ENCODE results near the gene NAA80. TPM values are rescaled to one million over a fixed set of nuclear protein-coding genes. Genes with fewer than 3 reads are reported as not detected.

Gene NAA80
- total RNA-seq, 1 experiment from 2014 or later = 25.2 TPM

GRCh38 chr3:50267280-50267913, 31.8 kb downstream of the NAA80 start:
- H3F3A ChIP-seq (ENCODE audit: insufficient read depth, low read depth) = peaks cover 46% of the 10 kb centered on the region
- TF ChIP-seq EZH2 (IDR thresholded peaks at IDR 0.05; ENCODE audit: low read depth) = no peak
- no peak for TF ChIP-seq CTCF (conservative IDR thresholded peaks at IDR 0.05)
- no peaks in the 10 kb centered on the region for H4K20me1 ChIP-seq (ENCODE audit: insufficient read depth)
- H2AFZ ChIP-seq = no peak overlapping the region
- H3K4me3 ChIP-seq = no peak overlapping the region
- BruUV-seq (replicated peaks) = no TSS peak
- H3K4me2 ChIP-seq = no peak overlapping the region
- no peak overlapping the region for H3K27ac ChIP-seq
- ChIA-PET CTCF (interaction anchor here (0.6 kb wide), 1 partner anchor 70 kb away, joined by 3 read pairs; no protein-coding TSS in a partner anchor), POLR2A (ENCODE audit: unreplicated experiment) (interaction anchor here (0.6 to 1.6 kb wide), 2 partner anchors 32 to 49 kb away, joined by 4 to 6 read pairs; partner anchors contain the start of gene GNAI2)
- H3K27me3 ChIP-seq (ENCODE audit: insufficient read depth, low read depth) = no peaks in the 10 kb centered on the region
- no peaks in the 10 kb centered on the region for H3K36me3 ChIP-seq (ENCODE audit: low read depth)
- no peaks in the 10 kb centered on the region for H3K9me3 ChIP-seq (ENCODE audit: insufficient read depth, low read depth)
- no peak for DNase-seq
- H3K4me1 ChIP-seq (replicated peaks; ENCODE audit: insufficient read depth) = peaks cover 76% of the 10 kb centered on the region
- H3K9me2 ChIP-seq (ENCODE audit: insufficient read depth) = no peaks in the 10 kb centered on the region
- peaks cover 15% of the 10 kb centered on the region for H3K79me2 ChIP-seq (ENCODE audit: low read depth)
- intact Hi-C loops (cut with micrococcal nuclease; ENCODE audit: unreplicated experiment) = loop anchor here (5.0 kb wide), 1 partner anchor 70 kb away; no protein-coding TSS in a partner anchor

DNA sequence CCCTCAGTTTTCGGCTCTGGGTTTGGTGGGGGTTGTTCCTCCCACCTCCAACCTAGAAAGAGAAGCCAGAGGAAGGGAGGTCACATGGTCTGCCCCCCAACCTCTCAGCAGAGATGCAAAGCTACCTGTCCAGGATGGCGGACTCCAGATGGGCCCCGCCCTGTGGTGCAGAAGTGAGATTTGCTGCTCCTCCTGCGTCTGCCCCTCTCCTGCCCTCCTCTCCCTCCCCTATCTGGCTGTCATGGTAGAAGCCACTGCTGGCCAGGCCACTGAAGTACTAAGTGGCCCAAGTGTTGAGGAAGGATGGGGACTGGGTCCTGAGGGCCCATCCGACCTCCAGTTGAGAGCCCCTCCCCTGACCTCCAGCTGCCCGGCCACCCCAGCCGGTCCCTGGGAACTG, 32.4 kb downstream of the NAA80 start:
- Histone ChIP-seq H3K27ac (peak overlapping the region; percentile 86; the same call in 1 of the 2 replicates), H2AFZ (no peak overlapping the region)
- POLR2A ChIA-PET (ENCODE audit: unreplicated experiment) = interaction anchor here (0.6 to 1.6 kb wide), 2 partner anchors 31 to 50 kb away, joined by 4 to 6 read pairs; partner anchors contain the start of gene GNAI2

DNA sequence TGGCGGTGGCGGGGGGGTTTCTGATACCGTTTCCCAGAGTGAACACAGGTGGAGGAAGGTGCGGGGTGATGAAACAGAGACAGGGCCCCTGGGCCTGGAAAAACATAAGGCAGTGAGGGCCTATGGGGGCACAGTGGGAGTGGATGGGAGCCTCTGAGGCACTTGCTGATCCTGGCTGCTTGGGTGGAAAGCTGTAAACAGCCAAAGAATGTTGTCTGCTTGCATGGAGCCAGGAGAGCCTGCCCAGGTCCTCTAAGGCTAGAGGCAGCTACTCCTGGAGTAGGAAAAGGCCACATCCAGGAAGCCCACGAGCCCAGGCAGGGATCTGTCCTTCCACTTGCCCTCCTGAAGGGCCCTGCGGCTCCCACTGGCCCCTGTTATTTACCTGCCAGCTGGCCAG, 33.2 kb downstream of the NAA80 start:
- Histone ChIP-seq H3K9me3 (ENCODE audit: insufficient read depth, low read depth) (no peaks in the 10 kb centered on the region), H3K9me2 (ENCODE audit: insufficient read depth) (no peaks in the 10 kb centered on the region), H3K79me2 (ENCODE audit: low read depth) (peaks cover 10% of the 10 kb centered on the region), H3K27me3 (ENCODE audit: insufficient read depth, low read depth) (no peaks in the 10 kb centered on the region), H3K4me1 (replicated peaks; ENCODE audit: insufficient read depth) (peaks cover 62% of the 10 kb centered on the region), H2AFZ (no peak overlapping the region), H3K4me3 (no peak overlapping the region), H3K36me3 (ENCODE audit: low read depth) (no peaks in the 10 kb centered on the region), H3K27ac (peak overlapping the region; percentile 86), H3F3A (ENCODE audit: insufficient read depth, low read depth) (peaks cover 34% of the 10 kb centered on the region), H4K20me1 (ENCODE audit: insufficient read depth) (no peaks in the 10 kb centered on the region), H3K4me2 (peak overlapping the region; percentile 59)
- BruUV-seq (replicated peaks) = no TSS peak
- CTCF ChIA-PET = interaction anchor here (0.5 kb wide), 1 partner anchor 32 kb away, joined by 4 read pairs; no protein-coding TSS in a partner anchor
- POLR2A ChIA-PET (ENCODE audit: unreplicated experiment) = no interaction called here
- TF ChIP-seq EZH2 (IDR thresholded peaks at IDR 0.05; ENCODE audit: low read depth) = no peak
- no peak for TF ChIP-seq CTCF (conservative IDR thresholded peaks at IDR 0.05)
- intact Hi-C loops (cut with micrococcal nuclease; ENCODE audit: unreplicated experiment) = loop anchor here (5.0 kb wide), 1 partner anchor 71 kb away; no protein-coding TSS in a partner anchor
- no peak for DNase-seq

More for the DNA sequence above, 32.4 kb downstream of the NAA80 start:
- H3K9me2 ChIP-seq (ENCODE audit: insufficient read depth) = no peaks in the 10 kb centered on the region
- no TSS peak for BruUV-seq (replicated peaks)
- no peak overlapping the region for H3K4me3 ChIP-seq
- H3K4me1 ChIP-seq (replicated peaks; ENCODE audit: insufficient read depth) = peaks cover 70% of the 10 kb centered on the region
- H3K4me2 ChIP-seq = 0 out of 2 replicates have a peak overlapping the region, but pooled peaks have one; percentile 59
- no peaks in the 10 kb centered on the region for H4K20me1 ChIP-seq (ENCODE audit: insufficient read depth)
- no peaks in the 10 kb centered on the region for H3K9me3 ChIP-seq (ENCODE audit: insufficient read depth, low read depth)
- intact Hi-C loops (cut with micrococcal nuclease; ENCODE audit: unreplicated experiment) = loop anchor here (5.0 kb wide), 1 partner anchor 70 kb away; no protein-coding TSS in a partner anchor
- H3K79me2 ChIP-seq (ENCODE audit: low read depth) = peaks cover 15% of the 10 kb centered on the region
- peaks cover 41% of the 10 kb centered on the region for H3F3A ChIP-seq (ENCODE audit: insufficient read depth, low read depth)
- DNase-seq = no peak
- CTCF ChIA-PET = no interaction called here
- no peak for TF ChIP-seq EZH2 (IDR thresholded peaks at IDR 0.05; ENCODE audit: low read depth)
- no peak for TF ChIP-seq CTCF (conservative IDR thresholded peaks at IDR 0.05)
- no peaks in the 10 kb centered on the region for H3K27me3 ChIP-seq (ENCODE audit: insufficient read depth, low read depth)
- H3K36me3 ChIP-seq (ENCODE audit: low read depth) = no peaks in the 10 kb centered on the region

Measured in PC-9 (cell line).